H9 (cell line): ENCODE results near the gene TEAD1. TPM values are rescaled to one million over a fixed set of nuclear protein-coding genes. Genes with fewer than 3 reads are reported as not detected.

Experiments
- DNase-seq: peaks from one replicate; pipeline ENCODE4 v3.0.0-alpha.2; 2017
- H2AFZ ChIP-seq: one replicate; pipeline ENCODE4 v1.6.1; 2013; ENCODE audit warnings: mild to moderate bottlenecking, low read length, control low read depth, moderate library complexity
- H2AK5ac ChIP-seq: 2 replicates; pipeline ENCODE4 v1.6.1; 2013; ENCODE audit warnings: low read length, control low read depth, mixed read lengths; ENCODE audit not compliant: insufficient read length
- H2BK120ac ChIP-seq: one replicate; pipeline ENCODE4 v1.6.1; 2013; ENCODE audit warnings: low read depth, mild to moderate bottlenecking, low read length, control low read depth, inconsistent platforms; ENCODE audit not compliant: poor library complexity, severe bottlenecking
- H2BK12ac ChIP-seq: 2 replicates; pipeline ENCODE4 v1.6.1; 2013; ENCODE audit warnings: low read length, control low read depth, mixed read lengths, low read depth; ENCODE audit not compliant: insufficient read length
- H2BK15ac ChIP-seq: 2 replicates; pipeline ENCODE4 v1.6.1; 2013; ENCODE audit warnings: low read depth, low read length, control low read depth
- H2BK20ac ChIP-seq: one replicate; pipeline ENCODE4 v1.6.1; 2013; ENCODE audit warnings: low read depth, mild to moderate bottlenecking, low read length, control low read depth, inconsistent platforms; ENCODE audit not compliant: poor library complexity, severe bottlenecking
- H2BK5ac ChIP-seq: 2 replicates; pipeline ENCODE4 v1.6.1; 2013; ENCODE audit warnings: low read length, control low read depth, mixed read lengths; ENCODE audit not compliant: insufficient read length
- H3K14ac ChIP-seq: 2 replicates; pipeline ENCODE4 v1.6.1; 2013; ENCODE audit warnings: low read length, control low read depth; ENCODE audit not compliant: insufficient read depth
- H3K18ac ChIP-seq: 2 replicates; pipeline ENCODE4 v1.6.1; 2013; ENCODE audit warnings: low read depth, mild to moderate bottlenecking, mixed read lengths, low read length, control low read depth; ENCODE audit not compliant: insufficient read length
- H3K23ac ChIP-seq: 2 replicates; pipeline ENCODE4 v1.6.1; 2013; ENCODE audit warnings: low read length, control low read depth, mixed read lengths, low read depth; ENCODE audit not compliant: insufficient read length
- H3K23me2 ChIP-seq: 2 replicates; pipeline ENCODE4 v1.6.1; 2013; ENCODE audit warnings: low read depth, mild to moderate bottlenecking, mixed read lengths, low read length, control low read depth; ENCODE audit not compliant: insufficient read length, poor library complexity, severe bottlenecking
- H3K27ac ChIP-seq: 2 replicates; pipeline ENCODE4 v1.5.1; 2013; ENCODE audit warnings: low read length, control low read depth, mixed read lengths, low read depth; ENCODE audit not compliant: insufficient read length
- H3K27me3 ChIP-seq: 2 replicates; pipeline ENCODE4 v1.6.1; 2013; ENCODE audit warnings: low read length, control low read depth, inconsistent platforms; ENCODE audit not compliant: insufficient read depth
- H3K4ac ChIP-seq: 2 replicates; pipeline ENCODE4 v1.6.1; 2013; ENCODE audit warnings: low read depth, mild to moderate bottlenecking, control low read depth, inconsistent platforms, low read length, moderate library complexity
- H3K4me1 ChIP-seq: 2 replicates; pipeline ENCODE4 v1.6.1; 2013; ENCODE audit warnings: low read length, control low read depth, inconsistent platforms; ENCODE audit not compliant: insufficient read depth
- H3K4me2 ChIP-seq: 2 replicates; pipeline ENCODE4 v1.6.1; 2013; ENCODE audit warnings: low read length, control low read depth, mixed read lengths; ENCODE audit not compliant: insufficient read length, insufficient read depth
- H3K56ac ChIP-seq: 2 replicates; pipeline ENCODE4 v1.6.1; 2013; ENCODE audit warnings: low read depth, mild to moderate bottlenecking, mixed read lengths, low read length, control low read depth; ENCODE audit not compliant: insufficient read length
- H3K79me1 ChIP-seq: 2 replicates; pipeline ENCODE4 v1.6.1; 2013; ENCODE audit warnings: low read depth, mild to moderate bottlenecking, moderate library complexity, low read length, control low read depth, inconsistent platforms; ENCODE audit not compliant: insufficient read depth, poor library complexity, severe bottlenecking
- H3K79me2 ChIP-seq: 2 replicates; pipeline ENCODE4 v1.6.1; 2013; ENCODE audit warnings: low read length, control low read depth, inconsistent platforms; ENCODE audit not compliant: insufficient read depth
- H3K9ac ChIP-seq: 2 replicates; pipeline ENCODE4 v1.6.1; 2013; ENCODE audit warnings: low read length, control low read depth, mixed read lengths; ENCODE audit not compliant: insufficient read length; ENCODE audit errors: extremely low read depth
- H3K9me3 ChIP-seq: one replicate; pipeline ENCODE4 v1.6.1; 2013; ENCODE audit warnings: low read depth, low read length, inconsistent platforms; ENCODE audit not compliant: control insufficient read depth
- H3T11ph ChIP-seq: one replicate; pipeline ENCODE4 v1.6.1; 2013; ENCODE audit warnings: mild to moderate bottlenecking, low read length, control low read depth, inconsistent platforms
- H4K20me1 ChIP-seq: one replicate; pipeline ENCODE4 v1.6.1; 2013; ENCODE audit not compliant: control insufficient read depth, insufficient read length, insufficient read depth
- H4K5ac ChIP-seq: 2 replicates; pipeline ENCODE4 v1.6.1; 2013; ENCODE audit warnings: low read depth, mild to moderate bottlenecking, mixed read lengths, low read length, control low read depth; ENCODE audit not compliant: insufficient read length
- H4K8ac ChIP-seq: replicated peaks from 2 replicates; pipeline ENCODE4 v1.6.1; 2013; ENCODE audit warnings: low read length, control low read depth, mixed read lengths, low read depth; ENCODE audit not compliant: insufficient read length
- H4K91ac ChIP-seq: 2 replicates; pipeline ENCODE4 v1.6.1; 2013; ENCODE audit warnings: low read depth, mild to moderate bottlenecking, moderate library complexity, mixed read lengths, low read length, control low read depth; ENCODE audit not compliant: insufficient read length
- H3K27ac Mint-ChIP-seq, 3 experiments: 2 replicates in 2 of 3; 3 replicates in 1 of 3; pipeline ENCODE4 v1.8.0; 2020 to 2021; ENCODE audit warnings: mixed read lengths in 3 of 3, mild to moderate bottlenecking in 1 of 3, moderate library complexity in 1 of 3
- H3K27me3 Mint-ChIP-seq: 2 replicates; pipeline ENCODE4 v1.8.0; 2021; ENCODE audit warnings: low read depth, mild to moderate bottlenecking, moderate library complexity, mixed read lengths
- H3K36me3 Mint-ChIP-seq, 3 experiments: 2 replicates in 2 of 3; 3 replicates in 1 of 3; pipeline ENCODE4 v1.8.0; 2020 to 2021; ENCODE audit warnings: low read depth in 3 of 3, mixed read lengths in 3 of 3; ENCODE audit not compliant: insufficient read depth in 1 of 3
- H3K4me1 Mint-ChIP-seq, 2 experiments: 2 replicates each; pipeline ENCODE4 v1.8.0; 2020; ENCODE audit warnings: mixed read lengths in 2 of 2
- H3K4me3 Mint-ChIP-seq, 2 experiments: 2 replicates in 1 of 2; 3 replicates in 1 of 2; pipeline ENCODE4 v1.8.0; 2020 to 2021; ENCODE audit warnings: mild to moderate bottlenecking in 2 of 2, mixed read lengths in 2 of 2, moderate library complexity in 1 of 2
- H3K9me3 Mint-ChIP-seq, 2 experiments: 2 replicates in 1 of 2; 3 replicates in 1 of 2; pipeline ENCODE4 v1.8.0; 2020; ENCODE audit warnings: mild to moderate bottlenecking in 2 of 2, mixed read lengths in 2 of 2, moderate library complexity in 1 of 2
- CTCF ChIP-seq: fragments of 200-600 bp; sonication (generic); conservative IDR thresholded peaks from 3 replicates; pipeline ENCODE4 v1.8.0; 2021; ENCODE audit warnings: antibody characterized with exemption, mild to moderate bottlenecking
- WGBS: extraction: QIAGEN DNeasy Blood & Tissue Kit; methylation state at CpG from one replicate; pipeline ENCODE4 v1.1.7; 2013; ENCODE audit warnings: missing lambda C conversion rate, low lambda C conversion rate, mixed read lengths; ENCODE audit not compliant: insufficient read length; ENCODE audit errors: extremely low coverage; 5-methylcytosine and 5-hydroxymethylcytosine counted together
- total RNA-seq: library from RNA; stranded (reverse); gene quantifications from 2 replicates; pipeline ENCODE4 v1.2.1, GENCODE V29; 2021

TEAD1 gene
- total RNA-seq, 1 experiment from 2014 or later: 75.1 TPM

- no peaks in the 10 kb centered on the region for H3K36me3 Mint-ChIP-seq
- Histone ChIP-seq H4K8ac (no peak overlapping the region), H3K27me3 (no peaks in the 10 kb centered on the region), H2BK12ac (no peak overlapping the region), H3K23me2 (no peaks in the 10 kb centered on the region), H3K27ac (no peak overlapping the region), H2BK5ac (no peak overlapping the region), H4K91ac (no peak overlapping the region), H2AFZ (no peak overlapping the region), H4K5ac (no peak overlapping the region), H3K18ac (no peak overlapping the region), H3K23ac (no peak overlapping the region), H3K9ac (no peak overlapping the region), H2BK15ac (no peak overlapping the region), H2BK120ac (no peak overlapping the region), H3K79me2 (no peaks in the 10 kb centered on the region), H3K9me3 (no peaks in the 10 kb centered on the region), H3K4me1 (no peaks in the 10 kb centered on the region), H2AK5ac (no peak overlapping the region), H3K4me2 (no peak overlapping the region), H3K14ac (no peak overlapping the region), H4K20me1 (no peaks in the 10 kb centered on the region), H3T11ph (no peak overlapping the region), H3K4ac (no peak overlapping the region), H3K56ac (no peak overlapping the region), H3K79me1 (no peaks in the 10 kb centered on the region), H2BK20ac (no peak overlapping the region)
- TF ChIP-seq CTCF: no peak
- no peak for DNase-seq
- WGBS: no CpG with 5 or more reads among the region's 4 CpGs
- no peaks in the 10 kb centered on the region for H3K9me3 Mint-ChIP-seq
- no peak overlapping the region for H3K4me3 Mint-ChIP-seq
- no peak overlapping the region for H3K27ac Mint-ChIP-seq
- peaks cover 2% of the 10 kb centered on the region; the same call in 1 of the 2 replicates for H3K27me3 Mint-ChIP-seq
- no peaks in the 10 kb centered on the region for H3K4me1 Mint-ChIP-seq
Measured at GRCh38 chr11:12631651-12632050, 42.6 kb upstream of the TEAD1 start.
